ENCODE results near the gene TMEM88. TPM values are rescaled to one million over a fixed set of nuclear protein-coding genes. Genes with fewer than 3 reads are reported as not detected.

Gene TMEM88
- total and polyA plus RNA-seq, 2 donors (not counting 3 experiments of a cell fraction or from before 2014, with no cell fraction given), result 53.4 to 165 TPM

- no peaks in the 10 kb centered on the region for H3K79me2 ChIP-seq (ENCODE audit: control insufficient read depth, insufficient read depth, low read length)
- peaks cover 9 to 13% of the 10 kb centered on the region in 2 experiments for H3K27me3 ChIP-seq (ENCODE audit: control insufficient read depth in 2 of 2, insufficient read depth in 2 of 2, low read length in 2 of 2)
- BruUV-seq (replicated peaks), result no TSS peak
- H3K4me2 ChIP-seq (ENCODE audit: insufficient read depth, low read length), result no peak overlapping the region
- intact Hi-C loops (cut with micrococcal nuclease) (no loop called here), dilution Hi-C loops (cut with MboI; ENCODE audit: extremely low pct_ligation_motif_present, low sequenced_read_pairs) (no loop called here)
- H3K9ac ChIP-seq (replicated peaks; ENCODE audit: extremely low read depth, insufficient read depth, low read length), result no peak overlapping the region
- H4K20me1 ChIP-seq (replicated peaks; ENCODE audit: control insufficient read depth, extremely low read depth, insufficient read depth, low read length), result no peaks in the 10 kb centered on the region
- TF ChIP-seq JUN (IDR thresholded peaks at IDR 0.05; ENCODE audit: borderline replicate concordance, insufficient read depth, insufficient read length, low read depth), result no peak
- no peak for TF ChIP-seq GATA2 (IDR thresholded peaks at IDR 0.05; ENCODE audit: insufficient read depth, insufficient read length, low read depth, low read length)
- no peak for TF ChIP-seq EZH2 (IDR thresholded peaks at IDR 0.05; ENCODE audit: borderline replicate concordance, low read depth, low read length, severe bottlenecking)
- TF ChIP-seq MAX (IDR thresholded peaks at IDR 0.05; ENCODE audit: insufficient read depth, insufficient read length), result no peak
- no peak for TF ChIP-seq CTCF (IDR thresholded peaks at IDR 0.05; ENCODE audit: extremely low read depth in 1 of 2, insufficient read depth in 1 of 2, low read depth in 1 of 2, low read length in 2 of 2)
- TF ChIP-seq FOS (IDR thresholded peaks at IDR 0.05; ENCODE audit: borderline replicate concordance, insufficient read depth, low read length), result no peak
- no peak for TF ChIP-seq POLR2AphosphoS5 (IDR thresholded peaks at IDR 0.05; ENCODE audit: insufficient read depth, low read depth, low read length)
- no peak for TF ChIP-seq MYC (IDR thresholded peaks at IDR 0.05; ENCODE audit: low read depth, low read length)
- no peak for TF ChIP-seq POLR2A (IDR thresholded peaks at IDR 0.05; ENCODE audit: low read depth, low read length)
- ChIA-PET POLR2A (no interaction called here), CTCF (interaction anchor here (1.0 to 8.6 kb wide), 9 partner anchors 13 to 256 kb away, joined by 3 to 121 read pairs (median 4); no protein-coding TSS in a partner anchor)
- DNase-seq (ENCODE audit: low read depth, low spot score) (no peak), FAIRE-seq (no peak)
- no peaks in the 10 kb centered on the region for H3K36me3 ChIP-seq (ENCODE audit: control insufficient read depth in 2 of 2, extremely low read depth in 1 of 2, insufficient read depth in 2 of 2, low read length in 2 of 2)
- no peak overlapping the region for H3K27ac ChIP-seq (ENCODE audit: insufficient read depth, low read depth, low read length)
- no peak overlapping the region for H2AFZ ChIP-seq (ENCODE audit: low read depth, low read length)
- no peaks in the 10 kb centered on the region for H3K9me1 ChIP-seq (replicated peaks; ENCODE audit: control insufficient read depth, extremely low read depth, insufficient read depth, low read length)
- H3K4me3 ChIP-seq (replicated peaks in 1 of 3; ENCODE audit: insufficient read depth in 1 of 3, low read depth in 1 of 3, low read length in 3 of 3), result no peak overlapping the region
- no peaks in the 10 kb centered on the region for H3K9me3 ChIP-seq (replicated peaks; ENCODE audit: control insufficient read depth, insufficient read depth, low read length)
- no peaks in the 10 kb centered on the region for H3K4me1 ChIP-seq (ENCODE audit: control insufficient read depth, extremely low read depth, insufficient read depth, low read length)
Observed at GRCh38 chr17:7818746-7819645, 35.9 kb upstream of the TMEM88 start.

Measured in endothelial cell of umbilical vein (primary cell).